ENCODE measurements around the gene TXLNB. TPM values are rescaled to one million over a fixed set of nuclear protein-coding genes. Genes with fewer than 3 reads are reported as not detected.
"Not testable (repeated sequence)": the region's sequence is repeated elsewhere in the genome, so short reads cannot be mapped to it uniquely, and the experiment has no call there.

The TXLNB gene
- polyA plus RNA-seq, 1 experiment, result 1.3 TPM

DNA sequence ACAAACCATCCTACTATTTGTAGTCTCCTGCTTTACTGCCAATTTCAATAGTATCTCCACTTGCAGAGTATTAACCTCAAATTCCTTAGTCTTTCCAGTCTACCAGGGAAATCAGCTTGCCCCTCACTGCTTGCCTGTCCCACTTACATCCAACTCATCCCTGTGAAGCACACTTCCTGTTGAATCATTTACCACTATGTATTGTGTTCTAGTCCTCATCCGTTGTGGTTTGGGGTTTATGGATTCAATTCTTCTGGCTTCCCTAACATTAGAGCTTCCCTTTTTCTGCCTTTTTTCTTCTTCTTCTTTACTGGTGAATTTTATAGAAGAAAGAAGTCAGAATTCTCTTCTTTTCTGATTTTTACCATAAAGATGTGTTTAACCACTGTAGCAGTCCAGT, 5.1 kb upstream of the TXLNB start:
- Histone ChIP-seq H3K9me3 (ENCODE audit: control insufficient read depth, insufficient read depth, low read length) (no peaks in the 10 kb centered on the region), H3K4me3 (ENCODE audit: low read depth, low read length) (no peak overlapping the region), H3K27me3 (ENCODE audit: control insufficient read depth, insufficient read depth, low read length) (no peaks in the 10 kb centered on the region), H3K27ac (ENCODE audit: low read depth, low read length) (no peak overlapping the region)
- ChIA-PET CTCF (no interaction called here), POLR2A (interaction anchor here (0.6 kb wide), 1 partner anchor 27 kb away, joined by 6 read pairs; no protein-coding TSS in a partner anchor)
- no peak for DNase-seq (ENCODE audit: low read depth, low spot score)
- TF ChIP-seq, protein P1, sequence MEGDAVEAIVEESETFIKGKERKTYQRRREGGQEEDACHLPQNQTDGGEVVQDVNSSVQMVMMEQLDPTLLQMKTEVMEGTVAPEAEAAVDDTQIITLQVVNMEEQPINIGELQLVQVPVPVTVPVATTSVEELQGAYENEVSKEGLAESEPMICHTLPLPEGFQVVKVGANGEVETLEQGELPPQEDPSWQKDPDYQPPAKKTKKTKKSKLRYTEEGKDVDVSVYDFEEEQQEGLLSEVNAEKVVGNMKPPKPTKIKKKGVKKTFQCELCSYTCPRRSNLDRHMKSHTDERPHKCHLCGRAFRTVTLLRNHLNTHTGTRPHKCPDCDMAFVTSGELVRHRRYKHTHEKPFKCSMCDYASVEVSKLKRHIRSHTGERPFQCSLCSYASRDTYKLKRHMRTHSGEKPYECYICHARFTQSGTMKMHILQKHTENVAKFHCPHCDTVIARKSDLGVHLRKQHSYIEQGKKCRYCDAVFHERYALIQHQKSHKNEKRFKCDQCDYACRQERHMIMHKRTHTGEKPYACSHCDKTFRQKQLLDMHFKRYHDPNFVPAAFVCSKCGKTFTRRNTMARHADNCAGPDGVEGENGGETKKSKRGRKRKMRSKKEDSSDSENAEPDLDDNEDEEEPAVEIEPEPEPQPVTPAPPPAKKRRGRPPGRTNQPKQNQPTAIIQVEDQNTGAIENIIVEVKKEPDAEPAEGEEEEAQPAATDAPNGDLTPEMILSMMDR (IDR thresholded peaks at IDR 0.05; ENCODE audit: low read depth, low read length), result no peak

DNA sequence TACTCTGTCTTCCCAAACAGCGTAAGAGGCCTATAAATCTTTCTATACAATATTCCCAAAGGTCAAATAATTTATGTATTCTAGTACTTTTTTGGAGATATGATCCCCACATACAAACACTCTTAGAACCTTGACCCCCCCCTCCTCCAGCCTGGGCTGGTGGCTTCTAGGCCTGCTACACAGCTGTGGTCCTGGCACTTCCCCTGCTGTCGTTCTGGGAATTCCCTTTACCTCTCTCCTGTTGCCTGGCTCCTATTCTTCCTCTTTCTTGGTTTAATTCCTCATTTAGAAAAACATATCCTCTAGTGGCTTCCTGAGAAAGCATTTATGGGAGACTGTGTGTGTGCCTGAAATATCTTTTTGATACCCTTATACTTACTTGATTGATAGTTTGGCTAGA, 4.1 kb upstream of the TXLNB start:
- H3K27me3 ChIP-seq (ENCODE audit: control insufficient read depth, insufficient read depth, low read length), result no peaks in the 10 kb centered on the region
- no peaks in the 10 kb centered on the region for H3K9me3 ChIP-seq (ENCODE audit: control insufficient read depth, insufficient read depth, low read length)
- no peak overlapping the region for H3K4me3 ChIP-seq (ENCODE audit: low read depth, low read length)
- DNase-seq (ENCODE audit: low read depth, low spot score), result no peak
- CTCF ChIA-PET, result no interaction called here
- H3K27ac ChIP-seq (ENCODE audit: low read depth, low read length), result no peak overlapping the region
- TF ChIP-seq, protein P1 (IDR thresholded peaks at IDR 0.05; ENCODE audit: low read depth, low read length), result no peak
- POLR2A ChIA-PET, result no interaction called here

DNA sequence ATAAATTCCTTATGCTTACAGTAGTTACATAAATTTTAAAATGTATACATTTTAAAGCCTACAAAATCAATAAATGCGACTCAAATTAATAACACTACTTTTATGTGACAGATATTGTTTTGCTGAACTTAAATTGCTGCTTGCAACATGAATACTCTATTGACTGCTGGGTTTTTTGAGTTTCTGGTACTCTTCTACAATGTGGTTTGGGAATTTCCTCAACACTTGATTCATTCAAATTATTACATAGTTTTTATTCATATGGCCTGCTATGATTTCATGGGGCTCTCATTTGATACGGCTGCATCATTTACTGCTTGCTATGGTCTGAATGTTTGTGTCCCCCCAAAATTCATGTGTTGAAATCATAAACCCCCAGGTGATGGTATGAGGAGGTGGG, 2.3 kb upstream of the TXLNB start:
- POLR2A ChIA-PET, result no interaction called here
- no peaks in the 10 kb centered on the region for H3K9me3 ChIP-seq (ENCODE audit: control insufficient read depth, insufficient read depth, low read length)
- H3K27ac ChIP-seq (ENCODE audit: low read depth, low read length), result no peak overlapping the region
- no peak for DNase-seq (ENCODE audit: low read depth, low spot score)
- H3K27me3 ChIP-seq (ENCODE audit: control insufficient read depth, insufficient read depth, low read length), result no peaks in the 10 kb centered on the region
- CTCF ChIA-PET, result interaction anchor here (0.7 kb wide), 1 partner anchor 44 kb away, joined by 4 read pairs; no protein-coding TSS in a partner anchor
- TF ChIP-seq, protein P1 (IDR thresholded peaks at IDR 0.05; ENCODE audit: low read depth, low read length), result no peak
- H3K4me3 ChIP-seq (ENCODE audit: low read depth, low read length), result no peak overlapping the region

DNA sequence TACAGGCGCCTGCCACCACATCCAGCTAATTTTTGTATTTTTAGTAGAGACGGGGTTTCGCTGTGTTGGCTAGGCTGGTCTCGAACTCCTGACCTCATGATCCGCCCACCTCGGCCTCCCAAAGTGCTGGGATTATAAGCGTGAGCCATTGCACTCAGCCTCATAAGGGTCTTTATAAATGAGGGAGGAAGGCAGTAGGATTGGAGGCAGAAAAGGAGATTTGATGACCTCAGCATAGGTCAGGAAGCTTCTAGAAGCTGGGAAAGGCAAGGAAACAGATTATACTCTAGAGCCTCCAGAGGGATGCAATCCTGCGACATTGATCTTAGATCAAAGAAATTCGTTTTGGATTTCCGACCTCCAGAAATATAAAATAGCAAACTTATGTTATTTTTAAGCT, 1.4 kb upstream of the TXLNB start:
- H3K27me3 ChIP-seq (ENCODE audit: control insufficient read depth, insufficient read depth, low read length); H3K4me3 ChIP-seq (ENCODE audit: low read depth, low read length); H3K27ac ChIP-seq (ENCODE audit: low read depth, low read length); H3K9me3 ChIP-seq (ENCODE audit: control insufficient read depth, insufficient read depth, low read length); POLR2A ChIA-PET; DNase-seq (ENCODE audit: low read depth, low spot score): not testable (repeated sequence)
- CTCF ChIA-PET, result interaction anchor here (1.3 kb wide), 1 partner anchor 33 kb away, joined by 3 read pairs; no protein-coding TSS in a partner anchor

DNA sequence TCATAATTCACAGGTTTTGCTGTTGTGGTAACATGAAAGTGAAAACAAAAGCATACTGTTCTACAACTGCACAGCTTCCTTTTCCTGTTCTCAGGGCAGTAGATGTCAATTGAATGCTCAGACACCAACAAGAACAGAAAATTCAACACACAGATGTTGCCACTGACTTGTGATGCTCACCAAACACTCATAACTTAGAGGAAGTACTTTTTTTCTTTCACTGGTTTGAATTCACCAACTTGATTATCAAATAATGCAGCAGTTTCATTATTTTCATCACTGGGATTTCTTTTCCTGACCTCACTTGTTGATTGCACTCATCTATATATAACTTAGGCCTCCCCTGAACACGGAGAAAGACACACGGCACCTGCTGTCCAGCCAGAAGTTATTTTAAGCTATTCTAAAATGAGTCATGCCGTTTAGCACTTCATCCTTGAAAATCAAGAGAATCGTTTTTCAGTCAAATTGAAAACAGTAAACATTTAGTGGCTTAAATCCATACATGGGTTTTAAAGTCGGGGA, 949 bp downstream of the TXLNB start:
- POLR2A ChIA-PET, result no interaction called here
- H3K9me3 ChIP-seq (ENCODE audit: control insufficient read depth, insufficient read depth, low read length), result no peaks in the 10 kb centered on the region
- TF ChIP-seq, protein P1 (IDR thresholded peaks at IDR 0.05; ENCODE audit: low read depth, low read length), result no peak
- CTCF ChIA-PET, result interaction anchor here (1.2 kb wide), 2 partner anchors 15 to 71 kb away, joined by 3 read pairs; no protein-coding TSS in a partner anchor
- H3K27ac ChIP-seq (ENCODE audit: low read depth, low read length), result peak overlapping the region; percentile 73
- no peak for DNase-seq (ENCODE audit: low read depth, low spot score)
- H3K27me3 ChIP-seq (ENCODE audit: control insufficient read depth, insufficient read depth, low read length), result no peaks in the 10 kb centered on the region
- H3K4me3 ChIP-seq (ENCODE audit: low read depth, low read length), result peak overlapping the region; percentile 27; the same call in 1 of the 2 replicates

Measured in AG04450 (cell line).